ENCODE measurements around the gene FGF8. TPM values are rescaled to one million over a fixed set of nuclear protein-coding genes. Genes with fewer than 3 reads are reported as not detected.

Gene FGF8
- total and polyA plus RNA-seq, 10 of the 15 experiments (the other 5 are each of a cell fraction or from before 2014, with no cell fraction given): 0.08 to 0.43 (median 0.17) TPM; not detected in 7

GRCh38 chr10:101779544-101780186 lies 3.8 kb upstream of the FGF8 start:
- ChIA-PET SMC1A (ENCODE audit: uncharacterized antibody, unreplicated experiment) (interaction anchor here (1.0 to 7.9 kb wide), 4 partner anchors 47 to 192 kb away, joined by 3 to 139 read pairs (median 4); partner anchors contain the start of genes DPCD and POLL), RAD21 (ENCODE audit: unreplicated experiment) (interaction anchor here (0.6 to 7.9 kb wide), 2 partner anchors 179 to 230 kb away, joined by 3 to 172 read pairs; no protein-coding TSS in a partner anchor), CTCF (interaction anchor here (0.5 to 9.8 kb wide), 20 partner anchors 10 to 565 kb away, joined by 3 to 334 read pairs (median 7); partner anchors contain the start of genes DPCD and POLL), POLR2A (interaction anchor here (1.7 kb wide), 1 partner anchor 176 kb away, joined by 6 read pairs; no protein-coding TSS in a partner anchor)
- intact Hi-C loops (cut with micrococcal nuclease; ENCODE audit: unreplicated experiment) (loop anchor here (2.0 to 10.0 kb wide), 4 partner anchors 87 to 565 kb away; partner anchors contain the start of gene BTRC), in situ Hi-C loops (cut with MboI) (loop anchor here (5.0 kb wide), 2 partner anchors 172 to 567 kb away; no protein-coding TSS in a partner anchor)
- Histone ChIP-seq H2AFZ (ENCODE audit: control insufficient read depth, low read depth, low read length) (peak overlapping the region; percentile 59), H3K27ac (ENCODE audit: control insufficient read depth, insufficient read depth) (no peak overlapping the region), H3K4me2 (ENCODE audit: control insufficient read depth, insufficient read depth) (peak overlapping the region; percentile 100), H3K36me3 (ENCODE audit: control insufficient read depth in 2 of 2, insufficient read depth in 2 of 2, low read length in 1 of 2) (0 out of 4 replicates have a peak, but pooled peaks cover 0 to 2% of the 10 kb centered on the region in 2 experiments), H3K9ac (ENCODE audit: control insufficient read depth, insufficient read depth, low read length) (peak overlapping the region; percentile 42; the same call in 1 of the 2 replicates), H3K4me1 (ENCODE audit: control insufficient read depth, insufficient read depth, low read length) (peaks cover 48% of the 10 kb centered on the region), H3K9me3 (replicated peaks; ENCODE audit: control insufficient read depth, insufficient read depth, low read length) (no peaks in the 10 kb centered on the region), H4K20me1 (ENCODE audit: control insufficient read depth, insufficient read depth) (no peaks in the 10 kb centered on the region), H3K4me3 (peak overlapping the region; percentile 62), H3K79me2 (ENCODE audit: control insufficient read depth, insufficient read depth, low read length) (peaks cover 11% of the 10 kb centered on the region), H3K27me3 (replicated peaks in 1 of 2; ENCODE audit: control insufficient read depth in 2 of 2, insufficient read depth in 2 of 2, low read length in 1 of 2) (peaks cover 8% of the 10 kb centered on the region in 2 experiments; a peak in 3 of 4 replicates)
- 5% methylated on average over 40 of the region's 51 CpGs for WGBS (ENCODE audit: insufficient coverage, insufficient replicate concordance, low lambda C conversion rate, missing lambda C conversion rate)
- BruUV-seq (replicated peaks): no TSS peak
- DNase-seq (ENCODE audit: low read depth, low spot score) (peak; percentile 25), ATAC-seq (peak; percentile 77), FAIRE-seq (peak; percentile 69)
- peak; percentile 84 to 91 for TF ChIP-seq BHLHE40 (IDR thresholded peaks at IDR 0.05; ENCODE audit: borderline replicate concordance in 1 of 2, low read depth in 2 of 2, low read length in 1 of 2)
- no peak for TF ChIP-seq CREB1 (IDR thresholded peaks at IDR 0.05; ENCODE audit: low read depth)
- TF ChIP-seq MXI1 (IDR thresholded peaks at IDR 0.05; ENCODE audit: low read depth, low read length): peak; percentile 52
- TF ChIP-seq NBN (IDR thresholded peaks at IDR 0.05): 0 out of 2 replicates have a peak, but pooled peaks have one; percentile 28
- peak; percentile 70 for TF ChIP-seq IKZF1 (conservative IDR thresholded peaks at IDR 0.05)
- no peak for TF ChIP-seq RBBP5 (conservative IDR thresholded peaks at IDR 0.05)
- 0 out of 2 replicates have a peak, but pooled peaks have one; percentile 52 for TF ChIP-seq LARP7 (IDR thresholded peaks at IDR 0.05)
- peak; percentile 90 for TF ChIP-seq ZNF24 (IDR thresholded peaks at IDR 0.05)
- 0 out of 2 replicates have a peak, but pooled peaks have one; percentile 38 for TF ChIP-seq GATAD2B (conservative IDR thresholded peaks at IDR 0.05; ENCODE audit: low read depth)
- TF ChIP-seq RAD51 (IDR thresholded peaks at IDR 0.05): no peak
- TF ChIP-seq RB1 (IDR thresholded peaks at IDR 0.05; ENCODE audit: borderline replicate concordance): peak; percentile 17; the same call in 1 of the 2 replicates
- TF ChIP-seq SMC3 (IDR thresholded peaks at IDR 0.05; ENCODE audit: borderline replicate concordance, low read length): peak; percentile 60
- TF ChIP-seq POLR2A (IDR thresholded peaks at IDR 0.05; ENCODE audit: low read depth, low read length): no peak
- peak; percentile 56 to 63; a peak in 3 of 4 replicates for TF ChIP-seq IKZF2 (IDR thresholded peaks at IDR 0.05)
- TF ChIP-seq ZNF592 (IDR thresholded peaks at IDR 0.05): no peak
- TF ChIP-seq RELB (IDR thresholded peaks at IDR 0.05; ENCODE audit: low read depth): no peak; the same call in 1 of the 2 replicates
- TF ChIP-seq JUND (IDR thresholded peaks at IDR 0.05; ENCODE audit: low read depth, low read length): 0 out of 2 replicates have a peak, but pooled peaks have one; percentile 5
- peak; percentile 53; the same call in 1 of the 2 replicates for TF ChIP-seq MAX (IDR thresholded peaks at IDR 0.05; ENCODE audit: low read depth, low read length)
